AG08396 (cell line): ENCODE data around the gene SLC25A22.

ENCODE experiments used
- DNase-seq: peaks from one replicate; pipeline ENCODE4 v3.0.0; 2012; ENCODE audit warnings: low spot score, mixed read lengths

Gene SLC25A22

GRCh38 chr11:788953-789940 lies 8.8 kb downstream of the SLC25A22 start:
- DNase-seq: no peak

DNA sequence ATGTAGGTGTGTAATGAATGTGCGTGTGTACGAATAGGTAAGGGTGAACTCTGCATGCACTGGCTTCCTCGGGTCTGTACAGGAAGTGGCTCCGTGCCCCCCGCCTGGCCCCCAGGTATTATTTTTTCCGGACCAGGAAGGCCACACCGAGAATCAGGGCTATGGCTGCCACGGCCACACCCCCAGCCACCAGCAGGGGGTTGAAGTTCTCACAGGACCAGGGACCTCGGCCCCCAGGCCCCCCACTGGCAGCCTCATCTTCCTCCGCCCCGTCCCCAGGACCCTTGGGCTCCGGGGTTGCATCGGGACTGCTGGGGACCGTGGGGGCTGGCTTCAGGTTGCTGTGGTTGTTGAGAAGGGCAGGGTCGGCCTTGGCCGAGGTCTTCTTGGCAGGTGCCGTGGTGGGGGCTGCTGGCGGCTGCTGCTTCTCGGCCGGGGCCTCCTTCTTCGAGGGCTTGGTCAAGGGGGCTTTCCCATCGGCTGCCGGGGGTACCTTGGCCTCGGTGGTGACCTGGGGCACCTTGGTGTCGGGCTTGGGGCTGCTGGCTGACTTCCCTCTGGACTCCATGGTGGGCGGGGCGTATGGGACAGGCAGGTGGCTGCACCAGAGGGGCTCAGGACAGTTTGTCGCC lies 10.0 kb downstream of the SLC25A22 start:
- no peak for DNase-seq

- DNase-seq: no peak
Measured at GRCh38 chr11:787084-787675, 10.9 kb downstream of the SLC25A22 start.

- DNase-seq: no peak
Measured at GRCh38 chr11:786235-787083, 11.6 kb downstream of the SLC25A22 start.

- peak; percentile 88 for DNase-seq
Measured at GRCh38 chr11:783581-784015, 14.5 kb downstream of the SLC25A22 start.

GRCh38 chr11:782264-783174 lies 15.6 kb downstream of the SLC25A22 start:
- DNase-seq: no peak

DNA sequence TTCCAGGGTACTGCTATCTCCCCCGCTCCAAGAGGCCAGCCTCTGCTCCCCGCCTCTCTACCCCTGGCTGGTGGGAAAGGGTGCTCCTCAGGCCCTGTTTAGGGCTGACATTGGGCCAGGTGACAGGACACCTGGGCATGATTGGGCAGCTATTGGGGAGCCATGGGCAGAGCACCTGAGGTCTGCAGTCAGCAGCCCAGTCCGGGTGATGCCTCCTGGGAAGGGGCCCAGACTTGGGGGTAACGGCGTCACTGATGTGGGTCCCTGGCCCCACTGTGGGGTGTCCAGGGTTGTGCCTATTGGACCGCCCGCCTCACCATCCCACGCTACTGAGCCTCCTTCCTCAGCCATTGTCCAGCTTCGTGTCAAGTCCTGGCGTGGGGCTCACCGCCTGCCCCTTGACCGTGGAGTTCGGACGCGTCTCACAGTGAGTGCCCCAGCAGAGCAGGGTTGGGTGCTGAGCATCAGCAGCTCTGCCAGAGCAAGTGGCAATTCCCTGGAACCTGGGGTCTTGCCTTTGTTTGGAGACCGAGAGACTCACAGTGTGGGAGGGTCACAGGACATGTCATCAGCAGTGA lies 18.0 kb downstream of the SLC25A22 start:
- no peak for DNase-seq

DNA sequence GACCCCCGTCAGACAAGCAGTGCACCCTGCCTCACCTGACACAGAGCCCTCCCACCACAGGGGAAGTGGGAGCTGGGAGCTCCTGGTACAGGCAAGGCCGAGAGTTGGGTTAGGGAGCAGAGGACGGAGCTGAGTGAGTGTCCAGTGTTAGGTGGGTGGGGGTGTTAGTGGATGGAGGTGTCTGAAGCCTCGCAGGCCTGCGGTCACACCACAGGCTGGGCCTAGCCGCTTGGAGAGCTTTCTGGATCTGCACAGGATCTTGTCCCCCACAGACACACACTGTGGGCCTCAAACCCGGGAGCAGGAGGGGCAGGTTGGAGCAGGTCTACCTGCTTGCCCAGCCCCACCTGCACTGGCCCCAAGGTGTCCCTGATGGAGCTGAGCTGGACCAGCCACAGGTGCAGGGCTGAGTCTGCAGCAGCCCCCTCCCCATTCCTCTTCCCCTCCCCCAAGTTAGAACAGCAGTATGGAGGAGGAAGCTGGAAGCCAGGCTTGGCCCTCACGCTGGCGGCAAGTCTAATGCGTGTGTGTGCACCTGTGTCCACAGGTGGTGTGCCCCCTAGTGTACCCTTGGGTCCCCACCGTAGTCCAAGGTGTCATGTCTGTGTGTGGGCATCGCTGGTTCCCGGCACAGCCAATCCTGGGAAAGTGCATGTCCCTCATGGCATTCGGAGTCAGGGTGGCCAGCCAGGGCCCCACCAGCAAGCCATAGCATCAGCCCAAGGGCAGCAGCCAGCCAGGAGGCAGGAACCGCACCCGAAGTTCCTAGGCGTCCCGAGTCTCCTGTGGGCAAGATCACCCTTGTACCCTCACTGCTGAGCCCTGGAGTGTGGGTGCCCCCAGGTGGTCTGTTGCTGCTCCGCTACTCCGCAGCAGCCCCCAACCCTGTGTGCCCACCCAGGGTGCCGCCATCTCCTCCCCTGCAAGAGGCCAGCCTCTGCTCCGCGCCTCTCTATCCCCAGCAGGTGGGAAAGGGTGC lies 18.8 kb downstream of the SLC25A22 start:
- DNase-seq: no peak

- peak; percentile 100 for DNase-seq
Measured at GRCh38 chr11:777288-778255, 20.5 kb downstream of the SLC25A22 start, which contains the start of gene GATD1. TSS of gene GATD1 (minus strand) at chr11:777487. CDS start at chr11:777462, 25 bp downstream.

- peak; percentile 72 for DNase-seq
Measured at GRCh38 chr11:776561-777287, 21.4 kb downstream of the SLC25A22 start.

- no peak for DNase-seq
Measured at GRCh38 chr11:776263-776560, 21.9 kb downstream of the SLC25A22 start.

DNA sequence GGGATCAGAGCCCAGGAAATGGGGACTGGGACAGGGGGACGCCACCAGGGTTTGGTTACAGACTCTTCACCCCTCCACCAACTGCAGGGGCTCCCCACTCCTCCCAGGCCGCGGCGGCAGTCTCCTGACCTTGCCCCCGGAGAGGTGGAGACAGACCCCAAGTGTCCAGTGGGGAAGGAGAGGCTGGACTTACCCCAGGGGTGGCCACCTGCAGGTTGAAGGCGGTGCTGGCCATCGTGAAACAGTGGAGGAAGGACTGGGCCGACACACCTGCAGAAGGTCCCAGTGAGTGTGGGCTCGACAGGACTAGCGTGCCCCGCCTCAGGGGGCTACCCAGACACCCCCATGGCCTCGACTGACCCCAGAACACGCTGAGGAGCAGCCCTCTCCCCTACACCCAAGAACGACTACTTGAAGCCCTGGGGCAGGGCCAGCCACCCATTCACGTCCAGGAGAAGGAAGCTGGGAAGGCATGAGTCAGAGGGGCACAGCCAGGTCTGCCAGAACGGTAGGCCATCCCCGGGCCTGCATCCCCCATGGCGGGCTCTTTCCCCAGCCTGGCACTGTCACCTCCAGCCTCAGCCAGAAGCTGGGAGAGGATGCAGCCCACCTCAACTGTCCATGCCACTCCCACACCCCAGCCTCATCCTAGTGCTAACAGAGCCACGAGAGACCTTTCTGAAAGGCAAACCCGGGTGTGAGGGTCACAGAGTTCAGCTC lies 23.0 kb downstream of the SLC25A22 start:
- DNase-seq: no peak

- DNase-seq: no peak
Measured at GRCh38 chr11:773830-774229, 24.3 kb downstream of the SLC25A22 start.

- no peak for DNase-seq
Measured at GRCh38 chr11:773425-773824, 24.7 kb downstream of the SLC25A22 start.

- no peak for DNase-seq
Measured at GRCh38 chr11:772429-773390, 25.4 kb downstream of the SLC25A22 start.
